NCI-H2029 (cell line): ENCODE measurements around the gene STAM2.
"Not testable (repeated sequence)": the region's sequence is repeated elsewhere in the genome, so short reads cannot be mapped to it uniquely, and the experiment has no call there.

Source experiments
- DNase-seq: peaks from one replicate; lab custom pipeline; 2025; lab: John Stamatoyannopoulos, UW

STAM2 gene

DNA sequence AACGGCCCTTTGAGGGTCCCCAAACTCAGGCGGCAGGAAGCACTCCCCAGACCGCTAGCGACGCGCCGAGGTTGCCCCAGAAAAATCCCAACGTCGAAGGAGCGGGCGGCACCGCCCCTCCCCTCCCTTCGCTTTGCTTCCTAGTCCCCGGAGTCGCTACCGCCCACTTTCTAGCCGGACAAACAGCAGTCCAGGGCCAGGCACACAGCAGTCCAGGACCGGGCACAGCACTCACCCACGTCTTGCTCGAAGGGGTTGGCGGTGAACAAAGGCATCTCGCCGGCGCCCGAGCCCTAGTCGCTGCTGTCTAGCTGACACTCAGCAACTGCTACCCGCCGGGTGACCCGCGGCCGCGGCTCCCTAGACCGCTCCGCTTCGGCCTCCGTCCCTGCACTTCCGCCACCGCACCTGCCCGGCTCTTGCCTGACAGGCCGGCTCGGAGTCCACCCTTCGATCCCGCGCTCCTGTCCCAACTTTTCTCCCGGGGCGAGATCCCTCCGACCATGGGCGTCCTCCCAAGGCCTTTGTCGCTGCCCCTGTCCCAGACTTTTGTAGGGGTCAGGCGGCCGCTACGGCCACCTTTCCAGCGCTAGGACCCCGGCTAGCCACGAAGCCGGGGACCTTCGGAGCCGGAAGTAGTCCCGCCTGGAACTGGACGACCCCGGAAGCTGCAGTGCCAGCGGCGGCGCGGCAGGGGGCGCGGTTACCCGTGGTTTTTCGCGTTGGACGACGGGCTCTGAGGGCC is at the start of gene STAM2:
Gene STAM2, minus strand, starts transcription at position 396 of the 745 bp plus-strand sequence. Its CDS starts 121 bp downstream, at position 275.
- peak; percentile 73 for DNase-seq

DNA sequence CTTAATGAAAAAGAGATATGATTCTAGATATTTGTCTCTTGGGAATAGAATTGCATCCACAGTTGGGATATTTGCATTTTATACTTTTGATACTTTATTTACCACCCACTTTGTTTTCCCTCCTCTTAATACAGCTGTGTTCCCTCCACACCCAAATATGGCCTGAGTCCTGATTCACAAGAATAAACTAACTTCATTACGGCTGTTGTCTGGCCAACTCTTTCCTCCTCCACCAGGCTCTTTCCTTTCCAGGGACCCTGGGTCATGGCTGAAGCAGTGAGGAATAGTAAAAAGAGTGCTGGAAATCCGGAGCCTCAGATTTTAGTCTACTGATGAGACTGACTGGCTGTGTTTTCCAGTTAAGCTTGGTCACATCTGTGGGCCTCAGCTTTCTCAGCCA is 48.4 kb upstream of the STAM2 start:
- no peak for DNase-seq

DNA sequence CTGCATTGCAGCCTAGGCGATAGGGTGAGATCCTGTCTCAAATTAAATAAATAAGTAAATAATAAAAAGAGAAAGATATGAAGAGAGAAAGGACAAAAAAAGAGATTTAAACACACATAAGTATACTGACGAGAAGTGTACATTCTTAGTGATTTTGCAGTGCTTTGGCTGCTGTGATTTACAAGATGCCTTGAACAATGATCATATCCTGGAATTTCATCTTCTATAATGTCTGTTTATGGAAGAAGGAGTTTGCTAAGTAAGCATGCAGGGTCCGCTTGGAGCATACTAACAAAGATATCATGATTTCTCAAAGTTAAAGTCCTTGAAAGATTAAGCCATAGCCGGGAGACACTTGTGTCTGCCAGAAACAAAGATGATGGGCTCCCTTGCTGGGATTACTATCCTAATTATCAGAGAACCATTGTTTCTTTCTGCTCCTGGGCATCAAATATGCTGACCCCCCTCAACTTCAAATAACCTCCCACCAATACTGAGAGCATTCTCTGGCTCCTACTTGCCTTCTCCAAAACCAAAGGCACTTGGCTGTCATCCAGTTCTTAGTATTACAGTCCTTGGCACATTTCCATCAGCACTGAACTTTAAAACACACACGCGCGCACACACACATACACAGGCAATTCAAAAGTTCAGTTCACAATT is 47.5 kb upstream of the STAM2 start:
- peak; percentile 36 for DNase-seq

GRCh38 chr2:152221839-152222238 is 46.3 kb upstream of the STAM2 start:
- no peak for DNase-seq

GRCh38 chr2:152219077-152219828 is 43.7 kb upstream of the STAM2 start:
- DNase-seq, result no peak

- DNase-seq, result no peak
Measured at GRCh38 chr2:152201466-152201830, 25.9 kb upstream of the STAM2 start.

- peak; percentile 77 for DNase-seq
Measured at GRCh38 chr2:152200565-152201465, 25.3 kb upstream of the STAM2 start.

GRCh38 chr2:152200101-152200500 is 24.5 kb upstream of the STAM2 start:
- DNase-seq, result no peak

DNA sequence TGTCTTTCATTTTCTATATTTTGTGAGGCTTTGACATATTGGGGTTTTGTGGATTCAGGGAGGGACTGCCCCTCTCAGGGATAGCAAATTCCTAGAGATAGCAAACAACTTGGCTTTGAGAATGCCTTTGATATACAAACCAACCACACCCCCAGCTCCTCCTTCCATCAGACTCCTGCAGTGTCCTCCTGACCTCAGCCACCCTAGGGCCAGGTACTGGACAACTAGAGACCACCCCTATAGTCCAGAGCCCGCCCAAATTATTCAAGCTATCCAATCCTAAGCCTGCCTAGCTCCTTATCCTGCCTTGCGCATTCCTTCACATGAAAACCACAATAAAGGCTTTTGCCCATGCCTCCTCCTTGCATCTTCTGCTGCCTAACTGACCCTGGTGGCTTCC is 22.9 kb upstream of the STAM2 start:
- DNase-seq, result no peak

DNA sequence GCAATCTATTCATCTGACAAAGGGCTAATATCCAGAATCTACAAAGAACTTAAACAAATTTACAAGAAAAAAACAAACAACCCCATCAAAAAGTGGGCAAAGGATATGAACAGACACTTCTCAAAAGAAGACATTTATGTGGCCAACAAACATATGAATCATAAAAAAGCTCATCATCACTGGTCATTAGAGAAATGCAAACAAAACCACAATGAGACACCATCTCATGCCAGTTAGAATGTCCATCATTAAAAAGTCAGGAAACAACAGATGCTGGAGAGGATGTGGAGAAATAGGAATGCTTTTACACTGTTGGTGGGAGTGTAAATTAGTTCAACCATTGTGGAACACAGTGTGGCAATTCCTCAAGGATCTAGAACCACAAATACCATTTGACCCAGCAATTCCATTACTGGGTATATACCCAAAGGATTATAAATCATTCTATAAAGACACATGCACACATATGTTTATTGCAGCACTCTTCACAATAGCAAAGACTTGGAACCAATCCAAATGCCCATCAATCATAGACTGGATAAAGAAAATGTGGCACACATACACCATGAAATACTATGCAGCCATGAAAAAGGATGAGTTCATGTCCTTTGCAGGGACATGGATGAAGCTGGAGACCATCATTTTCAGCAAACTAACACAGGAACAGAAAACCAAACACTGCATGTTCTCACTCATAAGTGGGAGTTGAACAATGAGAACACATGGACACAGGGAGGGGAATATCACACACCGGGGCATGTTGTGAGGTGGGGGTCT is 22.1 kb upstream of the STAM2 start:
- not testable (repeated sequence) for DNase-seq

DNA sequence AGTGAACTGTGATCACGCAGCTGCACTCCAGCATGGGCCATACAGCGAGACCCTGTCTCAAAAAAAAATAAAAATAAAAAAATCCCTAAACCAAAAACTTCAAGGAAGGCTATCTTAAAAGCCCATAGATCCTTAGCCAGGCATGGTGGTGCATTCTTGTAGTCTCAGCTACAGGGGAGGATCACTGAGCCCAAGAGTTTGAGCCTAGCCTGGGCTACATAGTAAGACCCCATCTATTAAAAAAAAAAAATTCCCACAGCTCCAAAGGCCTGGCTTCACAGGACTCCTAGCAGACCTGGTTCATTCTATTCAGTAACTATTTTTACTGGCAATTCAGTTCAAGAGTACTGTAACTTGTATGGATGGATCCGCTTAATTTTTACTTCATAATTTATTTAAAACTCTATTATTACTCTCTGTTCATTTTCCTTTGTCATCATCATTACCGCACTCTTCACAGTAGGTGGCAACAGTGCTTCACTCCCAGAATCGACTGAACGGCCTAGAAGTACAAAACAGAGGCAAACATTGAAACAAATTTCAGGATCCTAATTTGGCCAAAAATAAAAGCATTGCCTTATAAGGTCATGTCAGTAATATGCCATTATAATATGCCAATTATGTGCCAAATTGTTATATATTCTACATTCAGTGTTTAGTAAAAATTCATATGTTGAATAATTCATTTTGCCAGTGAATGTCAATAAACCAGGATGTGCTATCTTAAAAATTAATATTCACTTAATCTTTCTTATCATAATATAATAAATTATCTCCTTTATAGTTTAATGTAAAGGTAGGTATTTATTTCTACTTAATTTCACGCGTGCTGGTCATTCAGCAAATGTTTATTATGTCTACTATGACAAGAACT is 14.3 kb upstream of the STAM2 start:
- peak; percentile 52 for DNase-seq

DNA sequence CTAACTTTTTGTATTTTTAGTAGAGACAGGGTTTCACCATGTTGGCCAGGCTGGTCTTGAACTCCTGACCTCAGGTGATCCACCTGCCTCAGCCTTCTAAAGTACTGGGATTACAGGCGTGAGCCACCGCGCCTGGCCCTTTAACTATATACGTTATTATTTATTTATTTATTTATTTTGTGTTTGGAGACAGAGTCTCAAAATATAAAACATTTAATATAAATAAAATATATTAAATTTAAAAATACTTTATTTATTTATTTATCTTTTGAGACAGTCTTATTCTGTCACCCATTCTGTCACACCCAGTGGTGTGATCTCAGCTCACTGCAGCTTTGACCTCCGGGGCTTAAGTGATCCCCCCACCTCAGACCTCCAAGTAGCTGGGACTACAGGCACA is 11.2 kb upstream of the STAM2 start:
- DNase-seq, result not testable (repeated sequence)

- DNase-seq, result no peak
Measured at GRCh38 chr2:152186262-152186661, 10.7 kb upstream of the STAM2 start.

GRCh38 chr2:152183401-152184073 is 8.0 kb upstream of the STAM2 start:
- DNase-seq, result no peak

- not testable (repeated sequence) for DNase-seq
Measured at GRCh38 chr2:152177667-152178066, 2.1 kb upstream of the STAM2 start.

- no peak for DNase-seq
Measured at GRCh38 chr2:152176113-152176714, 651 bp upstream of the STAM2 start.

DNA sequence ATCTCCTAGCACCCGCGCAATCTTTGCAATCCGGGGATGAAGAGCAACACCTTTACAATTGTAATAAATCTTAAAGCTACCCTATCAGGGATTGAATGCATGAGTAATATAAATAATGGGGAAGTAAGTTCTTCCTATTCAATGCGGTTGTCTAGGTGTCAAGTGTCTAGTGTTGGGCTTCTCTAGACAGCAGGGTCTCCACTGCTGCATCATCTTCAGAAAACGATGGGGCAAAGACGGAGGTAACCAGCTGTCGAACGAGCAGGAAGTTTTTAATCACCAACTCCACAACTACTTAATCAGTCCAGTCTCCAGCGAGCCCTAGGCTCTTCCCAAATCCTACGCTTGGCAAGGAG is 573 bp downstream of the STAM2 start:
- no peak for DNase-seq

GRCh38 chr2:152174574-152174973 is 989 bp downstream of the STAM2 start:
- DNase-seq, result no peak

- no peak for DNase-seq
Measured at GRCh38 chr2:152173831-152174230, 1.7 kb downstream of the STAM2 start.
